Tibial nerve (tissue), 4 donors: Measurements from ENCODE around the gene SLAMF9.

Source experiments
- EP300 ChIP-seq, 2 donors: sonication (generic); formaldehyde crosslinking; IDR thresholded peaks; one replicate each; pipeline ENCODE4 v1.6.1; 2017; ENCODE audit warnings: antibody characterized with exemption in 2 of 2, mild to moderate bottlenecking in 1 of 2
- POLR2A ChIP-seq, 2 donors: fragments of 450-650 bp; IDR thresholded peaks; one replicate each; pipeline ENCODE4 v1.6.1; 2017; ENCODE audit warnings: antibody characterized with exemption in 2 of 2, mild to moderate bottlenecking in 2 of 2, moderate library complexity in 2 of 2
- TF ChIP-seq, protein P1 (sequence below), 5 experiments: fragments of 200-600 bp in 3 of 5; fragments of 450-650 bp in 2 of 5; sonication (generic) in 3 of 5; IDR thresholded peaks; one replicate each; pipeline ENCODE4 v1.5.1; 2016 to 2019; ENCODE audit warnings: antibody characterized with exemption in 5 of 5, mild to moderate bottlenecking in 3 of 5, moderate library complexity in 2 of 5

DNA sequence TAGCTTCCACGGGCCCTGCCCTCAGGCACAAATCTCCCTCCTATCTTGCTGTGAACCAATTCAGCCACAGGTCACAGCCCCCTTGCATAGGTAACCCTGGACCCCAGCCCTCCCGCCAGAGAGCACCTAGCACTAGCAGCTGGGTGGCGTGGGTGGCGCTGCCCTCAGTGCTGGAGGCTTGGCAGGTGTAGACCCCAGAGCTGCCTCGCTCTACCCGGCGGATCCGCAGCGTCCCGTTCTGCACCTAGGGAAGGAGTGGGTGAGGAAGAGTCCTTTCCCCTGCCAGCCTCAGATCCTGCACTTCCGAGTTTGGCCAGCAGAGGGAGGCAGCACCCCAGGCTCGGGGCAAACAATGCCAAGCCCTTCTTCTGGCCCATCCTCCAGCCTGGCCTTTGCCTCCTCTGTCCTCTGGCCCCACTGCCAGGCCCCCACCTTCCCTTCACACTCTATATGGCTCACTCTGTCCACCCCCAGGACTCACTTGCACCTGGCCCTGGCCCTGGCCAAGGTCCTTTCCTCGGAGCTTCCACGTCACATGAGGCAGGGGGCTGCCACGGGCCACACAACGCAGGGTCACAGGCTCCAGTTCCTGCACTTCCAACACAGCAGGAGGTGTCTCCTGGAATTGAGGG is 17.6 kb downstream of the SLAMF9 start:
- TF ChIP-seq POLR2A (IDR thresholded peaks at IDR 0.05): no peak
- TF ChIP-seq, protein P1, sequence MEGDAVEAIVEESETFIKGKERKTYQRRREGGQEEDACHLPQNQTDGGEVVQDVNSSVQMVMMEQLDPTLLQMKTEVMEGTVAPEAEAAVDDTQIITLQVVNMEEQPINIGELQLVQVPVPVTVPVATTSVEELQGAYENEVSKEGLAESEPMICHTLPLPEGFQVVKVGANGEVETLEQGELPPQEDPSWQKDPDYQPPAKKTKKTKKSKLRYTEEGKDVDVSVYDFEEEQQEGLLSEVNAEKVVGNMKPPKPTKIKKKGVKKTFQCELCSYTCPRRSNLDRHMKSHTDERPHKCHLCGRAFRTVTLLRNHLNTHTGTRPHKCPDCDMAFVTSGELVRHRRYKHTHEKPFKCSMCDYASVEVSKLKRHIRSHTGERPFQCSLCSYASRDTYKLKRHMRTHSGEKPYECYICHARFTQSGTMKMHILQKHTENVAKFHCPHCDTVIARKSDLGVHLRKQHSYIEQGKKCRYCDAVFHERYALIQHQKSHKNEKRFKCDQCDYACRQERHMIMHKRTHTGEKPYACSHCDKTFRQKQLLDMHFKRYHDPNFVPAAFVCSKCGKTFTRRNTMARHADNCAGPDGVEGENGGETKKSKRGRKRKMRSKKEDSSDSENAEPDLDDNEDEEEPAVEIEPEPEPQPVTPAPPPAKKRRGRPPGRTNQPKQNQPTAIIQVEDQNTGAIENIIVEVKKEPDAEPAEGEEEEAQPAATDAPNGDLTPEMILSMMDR (IDR thresholded peaks at IDR 0.05): peak; percentile 97 to 99 (median 98)
- TF ChIP-seq EP300 (IDR thresholded peaks at IDR 0.05): no peak
